HG03469 (cell line): ENCODE measurements around the gene VSTM2B.

Experiments
- ATAC-seq: cut with Tn5 transposase; IDR thresholded peaks from one replicate; pipeline ENCODE4 v1.9.1; 2021; ENCODE audit warnings: mild to moderate bottlenecking, moderate library complexity, moderate number of reproducible peaks; ENCODE audit not compliant: unreplicated experiment

VSTM2B gene

DNA sequence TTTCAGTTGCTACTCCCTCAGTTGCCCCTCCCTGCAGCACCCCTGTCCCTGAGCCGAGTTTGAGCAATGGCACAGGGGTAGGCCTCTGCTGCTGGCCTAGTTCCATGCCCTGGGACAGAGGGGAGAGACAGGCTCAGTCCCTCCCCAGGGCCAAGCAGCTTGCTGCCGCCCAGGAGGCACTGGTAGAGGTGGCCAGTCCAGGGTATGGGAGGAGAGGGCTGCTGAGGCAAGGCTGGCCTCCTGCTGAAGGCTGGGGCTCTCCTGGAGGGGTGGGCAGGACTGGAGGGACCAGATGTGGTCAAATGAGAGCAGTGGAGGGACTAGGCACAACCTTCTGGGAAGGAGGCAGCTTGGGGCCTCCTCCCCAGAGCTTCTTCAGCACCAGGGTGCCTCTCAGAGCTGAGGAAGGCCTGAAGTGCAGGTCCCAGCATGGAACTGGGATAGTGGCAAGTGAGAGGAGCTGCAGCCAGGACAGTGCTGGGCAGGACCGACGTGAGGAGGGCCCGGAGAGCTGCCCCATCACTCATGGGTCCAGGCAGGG is 29.8 kb upstream of the VSTM2B start:
- ATAC-seq, result no peak

DNA sequence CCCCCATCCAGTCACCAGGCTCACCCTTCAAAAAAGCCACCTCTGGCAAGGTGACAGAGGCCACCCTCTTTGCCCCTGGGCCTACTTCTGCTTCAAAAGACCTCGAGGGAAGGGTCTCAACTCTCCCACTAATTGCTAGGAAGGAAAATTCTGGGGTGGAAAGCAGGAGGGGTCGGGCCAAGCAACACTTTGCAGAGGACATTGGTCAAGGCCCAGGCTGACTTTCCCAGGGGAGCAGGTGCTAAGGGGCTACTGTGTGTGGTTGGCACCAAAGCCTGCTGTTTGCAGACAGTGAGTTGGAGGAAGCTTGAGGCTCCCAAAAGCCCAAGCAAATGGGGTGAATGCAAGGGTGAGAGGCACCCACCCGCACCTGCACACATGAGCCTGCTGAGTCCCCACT is 28.6 kb upstream of the VSTM2B start:
- ATAC-seq, result no peak

DNA sequence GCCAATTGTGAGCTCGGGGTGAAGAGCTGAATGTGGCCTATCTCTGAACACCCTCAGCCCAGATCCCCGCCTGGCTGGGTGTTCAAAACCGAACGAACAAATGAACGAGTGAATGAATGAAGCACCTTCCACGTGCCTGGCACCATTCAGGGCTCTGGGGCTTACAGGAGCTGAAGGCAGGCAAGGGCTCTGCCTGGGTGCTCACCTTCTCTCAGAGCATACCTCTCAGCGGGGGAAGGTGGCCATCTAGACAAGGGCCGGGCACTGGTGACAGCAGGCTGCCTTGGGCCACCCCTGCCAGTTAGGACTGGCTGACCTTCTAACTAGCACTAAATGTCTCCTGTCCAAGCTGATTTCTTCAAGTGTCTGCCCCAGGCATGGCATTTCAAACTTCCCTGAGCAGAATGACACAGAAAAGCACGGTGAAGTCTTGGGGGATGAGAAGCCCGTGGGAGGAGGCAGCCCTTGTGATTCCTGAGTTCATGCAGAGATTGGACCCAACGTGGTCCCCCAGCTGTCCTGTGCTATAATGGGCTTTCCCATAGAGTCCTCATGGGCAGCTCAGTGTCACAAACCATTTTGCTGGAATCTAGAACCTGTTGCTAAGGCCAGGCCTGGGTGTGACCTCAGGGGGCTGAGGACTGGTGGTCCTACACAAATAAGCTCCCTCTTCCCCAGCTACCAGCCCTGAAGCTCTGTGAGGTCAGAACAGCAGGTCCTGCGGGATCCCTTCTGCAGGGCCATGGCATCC is 27.9 kb upstream of the VSTM2B start:
- ATAC-seq, result no peak

DNA sequence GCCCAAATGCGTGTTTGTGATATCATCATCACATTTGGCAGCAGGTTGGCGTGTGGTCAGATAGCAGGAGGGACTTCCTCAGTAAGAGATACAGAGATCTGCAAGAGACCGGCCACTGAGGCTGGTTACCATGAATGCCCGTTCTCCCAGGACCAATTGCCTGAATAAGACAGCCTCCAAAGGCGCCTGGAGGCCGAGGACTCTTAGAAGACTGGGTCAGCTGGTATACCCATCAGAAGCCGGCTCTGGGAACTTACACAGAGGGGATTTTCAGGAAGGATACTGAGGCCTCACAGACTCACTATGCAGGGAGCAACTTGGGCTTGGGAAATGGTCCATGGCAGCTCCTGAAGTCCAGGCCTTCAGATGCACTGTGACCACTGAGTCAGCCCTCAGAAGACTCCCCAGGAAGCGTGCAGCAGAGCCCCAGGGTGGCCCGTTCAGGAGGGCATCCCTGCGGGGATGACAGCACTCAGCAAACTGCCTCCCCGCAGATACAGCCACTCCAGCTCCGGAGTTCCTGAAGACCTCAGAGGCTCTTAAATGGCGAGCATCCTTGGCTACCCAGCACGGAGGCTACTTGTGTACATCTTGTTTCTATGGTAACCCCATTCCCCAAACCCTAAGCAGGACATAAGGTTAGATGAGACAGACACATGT is 26.4 kb upstream of the VSTM2B start:
- ATAC-seq, result no peak

GRCh38 chr19:29499921-29500590 is 25.7 kb upstream of the VSTM2B start:
- no peak for ATAC-seq

GRCh38 chr19:29501816-29502580 is 23.8 kb upstream of the VSTM2B start:
- no peak for ATAC-seq

DNA sequence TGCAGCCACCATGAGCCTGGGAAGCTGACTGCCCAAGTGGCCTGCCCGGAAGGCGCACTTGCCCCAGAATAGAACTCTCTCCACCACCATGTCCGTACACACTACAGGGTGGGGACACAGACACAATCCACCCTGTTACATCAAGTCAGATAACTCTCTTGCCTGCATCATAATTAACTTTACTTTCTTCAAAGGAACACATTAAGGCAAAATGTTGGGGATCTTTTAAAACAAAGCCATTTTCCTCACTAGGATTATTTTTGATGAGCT is 23.3 kb upstream of the VSTM2B start:
- ATAC-seq, result no peak

DNA sequence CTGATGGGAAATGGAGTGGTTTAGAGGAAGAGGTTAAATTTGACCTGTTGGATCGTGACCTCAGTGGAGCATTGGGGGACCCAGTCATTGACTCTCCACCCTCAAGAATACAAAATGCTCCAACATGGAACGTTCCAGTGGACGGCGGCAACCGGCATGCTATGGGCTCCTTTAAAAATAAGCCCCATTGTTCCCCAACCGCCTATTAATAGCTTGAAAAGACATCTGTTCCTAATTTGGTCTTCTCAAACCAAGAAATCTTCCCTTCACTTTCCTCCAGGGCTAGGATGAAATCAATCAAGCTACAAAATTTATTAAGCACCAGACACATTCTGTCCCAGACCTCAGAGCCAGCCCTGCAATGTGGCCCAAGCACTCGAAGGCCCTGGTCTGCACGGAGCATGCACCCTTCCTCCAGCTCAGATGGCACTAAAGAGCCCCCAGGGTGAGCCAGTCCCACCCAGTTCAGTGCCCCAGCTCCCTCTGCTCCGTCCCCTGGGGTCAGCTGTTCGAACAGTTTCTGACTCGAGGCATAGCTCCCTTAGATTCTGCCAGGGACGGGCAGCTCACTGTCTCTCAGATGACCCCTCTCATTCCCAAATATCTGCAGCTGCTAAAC is 22.5 kb upstream of the VSTM2B start:
- no peak for ATAC-seq

- ATAC-seq, result no peak
These were observed 22.0 kb upstream of the VSTM2B start for GRCh38 chr19:29503785-29504184.

DNA sequence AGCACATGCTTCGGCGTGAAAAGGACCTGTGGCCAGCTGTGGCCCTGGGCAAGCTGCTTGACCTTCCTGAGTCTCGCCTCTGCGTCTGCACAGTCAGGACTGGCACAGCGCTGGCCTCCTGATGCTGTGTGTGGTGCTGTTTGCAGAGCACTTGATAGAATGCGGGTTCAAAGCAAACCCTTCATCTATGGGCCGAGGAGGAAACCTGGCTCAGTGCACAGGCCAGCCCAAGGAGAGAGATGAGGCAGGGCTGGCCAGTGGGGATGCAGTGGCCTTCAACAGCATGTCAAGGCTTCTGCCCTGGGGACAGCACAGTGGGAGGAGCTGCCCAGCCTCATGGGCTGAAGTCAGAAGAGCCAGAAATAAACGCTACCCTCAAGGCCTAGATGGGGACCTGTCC is 21.3 kb upstream of the VSTM2B start:
- no peak for ATAC-seq

GRCh38 chr19:29505097-29505824 is 20.5 kb upstream of the VSTM2B start:
- no peak for ATAC-seq

DNA sequence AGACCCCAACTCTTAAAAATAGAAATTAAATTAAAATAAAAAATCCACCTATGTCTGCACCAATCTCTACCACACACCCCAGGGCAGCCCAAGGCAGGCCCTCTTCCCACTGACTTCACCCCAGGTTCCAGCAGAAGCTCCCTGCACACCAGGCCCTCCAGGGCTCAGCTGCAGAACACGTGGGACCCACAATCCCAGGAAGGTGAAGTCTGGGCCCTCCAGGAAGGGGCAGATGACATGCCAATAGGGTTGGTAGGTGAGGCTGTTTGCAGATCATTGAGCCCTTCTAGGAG is 19.2 kb upstream of the VSTM2B start:
- no peak for ATAC-seq

GRCh38 chr19:29507081-29507860 is 18.5 kb upstream of the VSTM2B start:
- no peak for ATAC-seq

DNA sequence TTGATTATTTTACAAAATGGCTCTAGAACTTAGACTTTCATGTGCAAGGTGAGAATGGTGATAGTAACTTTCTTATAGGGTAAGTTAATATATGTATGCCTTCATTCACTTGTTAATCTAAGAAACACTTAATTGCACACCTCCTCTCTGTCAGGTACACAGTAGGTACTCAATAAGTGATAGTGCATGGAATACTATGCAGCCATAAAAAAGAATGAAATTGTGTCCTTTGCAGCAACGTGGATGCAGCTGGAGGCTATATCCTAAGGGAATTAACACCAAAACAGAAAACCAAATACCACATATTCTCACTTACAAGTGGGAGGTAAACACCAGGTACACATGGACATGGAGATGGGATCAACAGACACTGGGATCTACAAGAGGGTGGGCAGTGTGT is 17.6 kb upstream of the VSTM2B start:
- no peak for ATAC-seq

DNA sequence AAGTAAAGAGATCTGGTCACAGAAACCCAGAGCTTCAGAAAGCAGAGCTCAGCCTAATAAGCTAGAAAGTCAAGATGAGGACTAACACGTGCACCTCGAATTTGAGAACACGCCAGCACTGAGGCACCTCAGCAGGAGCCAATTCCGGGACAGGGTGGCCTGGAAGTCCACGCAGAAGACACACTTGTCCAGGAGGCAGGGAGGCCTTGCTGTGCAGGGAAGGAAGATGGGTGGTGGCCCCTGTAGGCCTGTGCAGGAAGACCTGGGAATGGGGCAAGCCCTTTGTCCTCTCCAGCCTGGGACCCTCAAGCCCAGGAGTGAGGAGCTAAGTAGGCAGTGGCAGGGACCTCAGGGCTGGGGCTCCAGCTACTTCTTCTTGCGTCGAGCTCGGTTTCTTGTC is 16.3 kb upstream of the VSTM2B start:
- no peak for ATAC-seq

GRCh38 chr19:29510701-29511265 is 15.0 kb upstream of the VSTM2B start:
- no peak for ATAC-seq

DNA sequence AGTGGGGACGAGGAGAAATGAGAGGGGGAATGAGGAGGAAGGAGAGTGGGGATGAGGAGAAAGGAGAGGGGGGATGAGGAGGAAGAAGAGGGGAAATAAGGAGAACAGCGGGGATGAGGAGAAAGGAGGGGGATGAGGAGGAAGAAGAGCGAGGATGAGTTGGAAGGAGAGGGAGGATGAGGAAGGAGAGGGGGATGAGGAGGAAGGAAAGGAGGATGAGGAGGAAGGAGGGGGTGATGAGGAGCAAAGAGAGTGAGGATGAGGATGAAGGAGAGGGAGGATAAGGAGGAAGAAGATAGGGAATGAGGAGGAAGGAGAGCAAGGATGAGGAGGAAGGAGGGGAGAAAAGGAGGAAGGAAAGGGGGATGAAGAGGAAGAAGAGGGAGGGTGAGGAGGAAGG is 14.0 kb upstream of the VSTM2B start:
- ATAC-seq, result no peak

DNA sequence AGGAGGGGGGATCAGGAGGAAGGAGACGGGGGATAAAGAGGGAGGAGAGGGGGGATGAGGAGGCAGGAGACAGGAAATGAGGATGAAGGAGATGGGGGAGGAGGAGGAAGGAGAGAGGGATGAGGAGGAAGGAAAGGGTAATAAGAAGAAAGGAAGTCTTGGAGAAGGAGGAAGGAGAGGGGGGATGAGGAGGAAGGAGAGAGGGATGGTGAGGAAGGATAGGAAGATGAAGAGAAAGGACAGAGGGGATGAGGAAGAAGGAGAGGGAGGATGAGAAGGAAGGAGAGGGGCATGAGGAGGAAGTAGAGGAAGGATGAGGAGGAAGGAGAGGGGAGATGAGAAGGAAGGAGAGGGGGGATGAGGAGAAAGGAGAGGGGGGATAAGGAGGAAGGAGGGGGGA is 13.0 kb upstream of the VSTM2B start:
- no peak for ATAC-seq

GRCh38 chr19:29514525-29515232 is 11.1 kb upstream of the VSTM2B start:
- ATAC-seq, result no peak
